Caki2 (cell line): ENCODE results near the gene SRSF1. TPM values are rescaled to one million over a fixed set of nuclear protein-coding genes. Genes with fewer than 3 reads are reported as not detected.

Experiments
- DNase-seq: peaks from one replicate; pipeline ENCODE4 v3.0.0-alpha.2; 2015; ENCODE audit warnings: low read depth
- in situ Hi-C: cut with HindIII; loops from 2 replicates; pipeline ENCODE4 v1.10.0; 2016; ENCODE audit warnings: low sequenced_read_pairs, low pct_unique_long_range_greater_than_20kb, mixed read lengths
- total RNA-seq: library from RNA; depleted of rRNA; stranded (reverse); fragments of >200 nt; shearing (Covaris generic); gene quantifications from 2 replicates; pipeline ENCODE4 v1.2.3, GENCODE V29; 2014; ENCODE audit warnings: low replicate concordance

Gene SRSF1
- total RNA-seq, 1 experiment from 2014 or later, result 242 TPM

DNA sequence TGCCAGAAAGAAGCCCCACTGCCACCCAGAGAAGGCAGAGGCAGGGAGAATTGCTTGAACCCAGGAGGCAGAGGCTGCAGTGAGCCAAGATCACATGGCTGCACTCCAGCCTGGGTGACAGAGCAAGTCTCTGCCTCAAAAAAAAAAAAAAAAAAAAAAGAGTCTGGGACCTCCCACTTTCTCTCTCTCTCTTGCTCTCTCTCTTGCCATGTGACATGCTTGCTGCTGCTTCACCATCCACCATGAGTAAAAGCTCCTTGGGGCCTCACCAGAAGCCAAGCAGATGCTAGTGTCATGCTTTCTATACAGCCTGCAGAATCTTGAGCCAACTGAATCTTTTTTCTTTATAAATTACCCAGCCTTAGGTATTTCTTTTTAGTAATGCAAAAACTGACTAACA is 21.5 kb upstream of the SRSF1 start:
- in situ Hi-C loops, result no loop called here
- peak; percentile 13 for DNase-seq

DNA sequence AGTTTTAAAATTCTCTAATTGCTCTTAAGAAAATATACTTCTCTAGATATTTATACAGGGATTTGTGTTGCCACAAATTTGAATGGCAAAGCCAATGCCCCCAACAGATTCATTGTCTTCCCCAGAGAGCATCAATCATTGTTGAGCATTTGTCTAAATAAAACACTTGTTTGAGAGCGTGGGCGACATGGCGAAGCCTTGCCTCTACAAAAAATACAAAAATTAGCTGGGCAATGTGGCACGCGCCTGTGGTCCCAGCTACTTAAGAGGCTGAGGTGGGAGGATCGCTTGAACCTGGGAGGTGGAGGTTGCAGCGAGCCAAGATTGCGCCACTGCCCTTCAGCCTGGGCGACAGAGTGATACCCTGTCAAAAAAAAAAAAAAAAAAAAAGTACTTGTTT is 13.4 kb upstream of the SRSF1 start:
- in situ Hi-C loops, result no loop called here
- no peak for DNase-seq

DNA sequence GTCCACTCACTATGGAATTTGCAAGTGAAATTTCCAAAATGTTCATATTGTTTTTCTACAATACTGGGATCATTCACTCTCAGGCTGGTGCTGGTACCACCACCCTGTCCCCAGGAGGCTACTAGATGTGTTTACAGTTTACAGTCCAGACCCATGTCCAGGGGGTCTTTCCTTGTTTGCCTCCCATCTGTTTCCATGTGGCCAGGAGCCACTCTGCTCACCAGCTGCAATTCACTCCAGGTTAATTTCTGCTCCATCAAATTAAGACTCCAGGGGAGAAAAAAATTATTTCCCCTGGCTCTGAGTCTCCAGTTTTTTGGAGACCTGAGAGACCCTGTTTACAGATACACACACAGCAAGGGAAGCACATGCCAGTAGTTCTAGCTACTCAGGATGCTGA is 12.5 kb upstream of the SRSF1 start:
- in situ Hi-C loops, result no loop called here

DNA sequence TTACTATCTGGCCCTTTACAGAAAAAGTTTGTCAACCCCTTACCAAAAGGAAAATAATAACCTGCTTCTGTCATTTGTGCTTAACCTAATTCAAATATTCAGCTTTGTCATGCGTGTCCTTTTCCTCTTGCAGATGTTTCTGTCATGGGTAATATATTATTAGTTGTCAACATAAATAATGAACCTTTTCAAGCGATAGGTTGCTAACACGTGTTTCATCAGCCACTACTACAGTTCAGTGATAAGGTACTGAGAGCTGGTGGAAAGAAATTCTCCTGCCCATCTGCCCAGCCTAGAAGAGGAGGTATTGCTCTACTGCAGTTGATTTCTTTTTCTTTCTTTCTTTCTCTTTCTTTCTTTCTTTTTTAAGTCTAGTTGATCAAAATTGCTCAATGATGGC is 12.0 kb upstream of the SRSF1 start:
- no peak for DNase-seq
- in situ Hi-C loops, result no loop called here

More for the DNA sequence above, 12.5 kb upstream of the SRSF1 start:
- no peak for DNase-seq

DNA sequence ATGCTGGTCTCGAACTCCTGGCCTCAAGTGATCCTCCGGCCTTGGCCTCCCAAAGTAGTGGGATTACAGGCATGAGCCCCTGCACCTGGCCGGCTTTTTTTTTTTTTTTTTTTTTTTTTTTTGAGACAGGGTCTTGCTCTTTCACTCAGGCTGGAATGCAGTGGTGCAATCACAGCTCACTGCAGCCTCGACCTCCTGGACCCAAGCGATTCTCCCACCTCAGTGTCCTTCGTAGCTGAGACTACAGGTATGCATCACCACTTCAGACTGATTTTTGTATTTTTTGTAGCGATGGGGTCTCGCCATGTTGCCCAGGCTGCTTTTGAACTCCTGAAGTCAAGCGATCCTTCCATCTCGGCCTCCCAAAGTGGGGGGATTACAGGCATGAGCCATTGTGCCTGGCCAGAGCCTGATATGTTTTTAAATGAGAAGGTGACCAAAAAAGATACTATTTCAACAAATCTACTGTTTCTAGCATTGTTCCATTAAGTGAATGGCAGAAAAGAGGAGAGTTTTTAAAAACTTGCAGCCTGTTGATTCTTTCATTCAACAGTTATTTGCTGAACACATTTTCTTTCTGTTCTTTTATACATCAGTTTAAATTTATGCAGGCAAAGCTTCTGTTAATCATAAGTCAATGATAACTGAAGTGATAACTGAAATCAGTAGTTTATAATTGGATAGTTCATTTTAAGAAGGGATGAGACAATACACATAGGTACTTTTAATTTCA is 3.2 kb upstream of the SRSF1 start:
- in situ Hi-C loops, result no loop called here
- no peak for DNase-seq

DNA sequence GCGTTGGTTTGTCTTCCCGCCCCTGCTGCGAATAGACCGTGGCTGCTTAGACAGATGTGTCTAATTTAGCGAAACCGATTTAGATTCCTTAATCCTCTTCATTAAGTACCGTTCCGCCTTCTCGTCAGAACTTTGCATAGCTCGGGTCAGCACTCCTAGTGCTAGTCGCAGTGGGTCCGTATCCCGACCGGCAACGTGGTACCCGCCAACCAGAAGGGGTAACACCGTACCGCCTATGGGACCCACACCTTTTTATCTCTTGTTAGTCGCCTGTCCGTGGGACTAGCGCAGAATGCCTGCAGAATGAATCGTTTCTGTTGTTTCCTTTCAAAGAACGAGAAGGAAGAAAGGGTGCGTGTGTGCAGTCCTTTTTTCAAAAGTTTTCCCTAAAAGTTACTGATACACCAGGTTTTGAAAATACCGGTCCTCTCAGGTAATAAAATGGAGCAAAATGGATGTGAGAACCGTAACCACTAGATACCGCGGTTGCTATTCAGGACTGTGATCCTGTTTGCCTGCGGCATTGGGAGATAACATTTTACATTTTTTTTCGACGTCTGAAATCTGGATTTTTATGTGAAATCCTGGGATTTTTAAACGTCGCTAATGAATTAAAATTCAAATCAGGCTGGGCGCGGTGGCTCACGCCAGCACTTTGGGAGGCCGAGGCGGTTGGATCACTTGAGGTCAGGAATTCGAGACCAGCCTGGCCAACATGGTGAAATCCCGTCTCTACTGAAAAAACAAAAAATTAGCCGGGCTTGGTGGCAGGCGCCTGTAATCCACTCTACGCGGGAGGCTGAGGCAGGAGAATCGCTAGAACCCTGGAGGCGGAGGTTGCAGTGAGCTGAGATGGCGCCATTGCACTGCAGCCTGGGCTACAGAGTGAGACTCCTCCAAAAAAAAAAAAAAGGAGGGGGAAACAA is 998 bp upstream of the SRSF1 start:
- no peak for DNase-seq
- in situ Hi-C loops, result no loop called here

DNA sequence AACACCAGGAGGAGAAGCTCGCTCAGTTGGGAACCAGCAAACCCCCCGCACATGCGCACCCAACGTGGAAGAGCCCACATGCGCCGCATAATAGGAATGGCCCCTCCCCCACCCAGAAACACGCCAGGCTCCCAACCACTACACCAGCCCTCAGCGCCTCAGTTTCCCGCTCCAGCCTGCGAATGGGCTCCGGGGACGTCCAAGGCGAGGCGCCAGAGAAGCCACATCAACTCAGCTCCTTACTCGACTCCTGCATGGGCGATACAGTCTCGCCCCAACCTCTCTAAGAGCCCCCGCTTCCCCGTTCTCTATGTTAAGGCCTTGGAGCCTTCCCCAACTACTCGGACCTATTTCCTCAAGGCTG is 504 bp downstream of the SRSF1 start:
- in situ Hi-C loops, result no loop called here
- DNase-seq, result peak; percentile 71

DNA sequence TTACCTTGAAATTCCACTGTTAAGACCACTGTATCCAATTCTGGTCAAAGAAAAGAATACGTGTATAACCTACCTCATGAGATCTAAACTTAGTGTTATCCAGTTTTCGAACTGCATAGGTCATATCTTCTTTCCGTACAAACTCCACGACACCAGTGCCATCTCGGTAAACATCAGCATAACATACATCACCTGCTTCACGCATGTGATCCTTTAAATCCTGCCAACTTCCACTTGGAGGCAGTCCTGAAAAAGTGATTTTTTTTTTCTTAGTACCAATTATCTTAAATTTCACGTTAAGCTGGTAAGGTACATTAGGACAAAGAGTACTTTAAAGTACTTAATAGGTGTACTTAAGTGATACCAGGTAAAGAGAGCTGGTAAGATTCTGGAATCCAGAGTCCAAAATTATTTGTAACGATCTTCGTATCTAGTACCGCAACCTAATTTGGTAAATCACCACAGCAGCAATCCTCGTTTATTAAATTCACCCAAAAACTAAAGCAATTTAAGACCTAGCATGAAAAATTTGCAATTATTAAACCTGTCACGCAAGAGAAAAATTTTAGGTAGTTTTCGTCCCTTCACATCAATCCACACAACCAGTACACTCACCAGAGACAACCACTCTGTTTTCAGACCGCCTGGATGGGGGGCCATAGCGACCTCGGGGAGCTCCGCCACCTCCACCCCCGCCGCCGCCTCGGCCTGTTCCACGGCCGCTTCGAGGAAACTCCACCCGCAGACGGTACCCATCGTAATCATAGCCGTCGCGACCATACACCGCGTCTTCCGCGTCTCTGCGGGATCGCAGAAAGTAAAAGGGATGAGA is 1.1 kb downstream of the SRSF1 start:
- no peak for DNase-seq
- in situ Hi-C loops, result no loop called here

DNA sequence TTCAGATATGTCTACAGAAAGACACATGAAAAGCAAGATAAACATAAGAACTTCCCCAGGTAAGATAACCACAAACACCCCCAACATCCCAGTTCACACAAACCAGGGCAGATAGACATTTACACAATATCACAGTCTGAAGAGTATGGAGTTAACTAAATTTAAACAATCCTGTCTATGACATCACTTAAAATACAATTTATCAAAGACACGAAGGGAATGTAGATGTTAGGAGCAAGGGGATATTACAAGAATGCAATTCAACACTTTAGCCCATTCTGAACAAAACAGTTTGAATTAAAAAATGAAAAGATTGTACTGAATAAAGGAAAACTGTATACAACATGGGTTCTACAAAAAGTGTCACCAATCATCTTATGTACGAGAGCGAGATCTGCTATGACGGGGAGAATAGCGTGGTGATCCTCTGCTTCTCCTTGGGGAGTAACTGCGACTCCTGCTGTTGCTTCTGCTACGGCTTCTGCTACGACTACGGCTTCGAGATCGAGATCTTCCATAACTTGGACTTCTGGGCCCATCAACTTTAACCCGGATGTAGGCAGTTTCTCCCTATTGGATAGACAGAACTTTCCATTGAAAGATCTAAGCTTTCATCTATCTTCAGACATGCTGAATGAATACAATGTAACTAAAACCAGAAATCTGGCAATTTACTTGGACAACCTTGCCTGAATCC is 1.9 kb downstream of the SRSF1 start:
- no peak for DNase-seq
- in situ Hi-C loops, result no loop called here

DNA sequence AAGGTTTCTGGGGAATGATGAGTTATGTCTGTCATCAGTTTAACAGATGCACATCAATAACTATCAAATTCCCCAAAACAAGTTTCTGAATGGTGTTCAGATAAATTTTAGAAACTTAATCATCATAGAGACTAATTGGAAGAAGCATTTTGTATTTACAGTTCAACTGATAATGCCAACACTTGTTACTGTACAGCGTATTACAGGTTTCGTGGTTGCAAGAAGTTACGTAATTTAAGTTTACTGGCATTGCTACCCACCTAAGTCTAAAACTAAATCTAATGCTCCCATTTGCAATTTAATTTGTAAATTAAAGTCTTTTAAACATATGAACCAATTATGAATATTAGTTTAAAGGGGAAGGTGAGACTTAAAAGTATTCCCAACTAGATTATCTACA is 3.0 kb downstream of the SRSF1 start:
- in situ Hi-C loops, result no loop called here
- DNase-seq, result no peak

DNA sequence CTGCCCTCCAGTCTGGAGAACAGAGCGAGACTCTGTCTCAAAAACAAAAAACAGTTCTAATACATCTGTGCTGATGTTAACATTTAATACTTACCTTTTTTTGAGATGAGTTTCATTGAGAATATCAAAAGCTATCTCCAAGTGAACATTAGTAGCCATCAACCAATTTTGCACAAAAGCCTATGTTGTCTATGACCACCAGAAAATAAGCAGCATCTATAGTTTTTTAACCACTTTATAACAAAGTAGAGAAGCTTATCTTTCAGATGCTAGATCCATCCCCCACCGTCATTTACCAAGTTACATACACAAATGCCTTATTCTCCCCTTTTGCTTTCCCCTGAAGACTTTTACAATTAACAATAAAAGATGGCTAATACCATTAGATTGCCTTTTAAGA is 4.1 kb downstream of the SRSF1 start:
- in situ Hi-C loops, result no loop called here
- no peak for DNase-seq

DNA sequence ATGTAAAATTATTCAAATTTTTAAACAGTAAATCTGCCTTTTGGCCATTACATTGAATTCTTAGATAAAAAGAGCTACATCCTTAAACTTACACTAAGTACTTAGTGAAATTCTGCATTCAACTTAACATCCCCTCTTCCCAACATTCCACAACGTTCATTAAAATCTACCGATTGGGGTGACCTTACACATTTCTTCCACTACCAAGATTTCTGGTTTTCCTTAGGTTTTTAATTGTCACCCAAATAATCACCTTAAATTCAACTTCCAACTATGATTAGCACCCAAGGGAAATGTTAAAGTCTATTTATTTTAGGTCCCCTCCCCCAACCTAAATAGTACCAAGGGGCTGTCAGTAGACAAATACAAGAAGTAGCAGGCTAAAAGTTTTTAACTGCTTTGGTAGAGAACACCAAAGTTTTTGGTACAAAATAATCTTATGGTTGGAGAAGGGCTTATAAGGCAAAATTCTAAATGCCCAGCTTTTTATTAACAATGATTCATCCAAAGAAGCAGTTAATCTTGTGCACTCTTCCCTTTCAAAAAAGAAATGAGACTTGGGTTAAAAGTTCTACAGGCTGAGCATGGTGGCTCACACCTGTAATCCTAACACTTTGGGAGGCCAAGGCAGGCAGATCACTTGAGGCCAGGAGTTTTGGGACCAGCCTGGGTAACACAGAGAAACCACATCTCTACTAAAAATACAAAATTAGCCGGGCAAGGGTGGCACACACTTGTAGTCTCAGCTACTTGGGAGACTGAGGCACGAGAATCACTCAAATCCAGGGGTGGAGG is 4.7 kb downstream of the SRSF1 start:
- no peak for DNase-seq
- in situ Hi-C loops, result no loop called here

DNA sequence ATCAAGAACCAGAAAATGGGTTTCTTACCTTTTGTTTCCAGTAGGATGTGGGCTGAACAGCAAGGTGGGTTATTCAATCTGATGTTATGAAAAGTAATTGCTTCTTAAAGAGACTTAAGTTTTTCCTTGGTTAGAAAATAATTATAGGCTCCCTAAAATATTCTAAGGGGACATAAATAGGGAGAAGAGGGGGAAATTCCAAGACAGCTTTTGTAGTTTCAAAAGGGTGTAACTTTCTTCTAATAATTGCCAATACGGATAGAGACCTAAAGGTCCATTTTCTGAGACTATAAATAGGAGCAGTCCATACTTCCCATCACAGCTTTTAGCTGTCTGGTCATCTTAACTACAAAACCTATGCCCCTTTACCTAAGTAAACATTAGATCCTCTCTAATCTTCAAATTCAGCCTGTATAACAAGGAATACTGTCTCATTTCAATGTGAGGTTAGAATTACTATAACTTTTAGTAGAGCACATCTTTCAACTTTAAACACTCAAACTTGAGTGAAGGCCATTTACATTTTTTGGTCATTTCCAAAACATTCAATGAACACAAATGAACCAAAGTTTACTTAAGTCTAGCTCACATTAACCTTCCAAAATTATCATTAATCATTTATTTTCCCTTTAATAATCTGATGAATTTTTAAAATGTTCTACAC is 5.5 kb downstream of the SRSF1 start:
- in situ Hi-C loops, result no loop called here

DNA sequence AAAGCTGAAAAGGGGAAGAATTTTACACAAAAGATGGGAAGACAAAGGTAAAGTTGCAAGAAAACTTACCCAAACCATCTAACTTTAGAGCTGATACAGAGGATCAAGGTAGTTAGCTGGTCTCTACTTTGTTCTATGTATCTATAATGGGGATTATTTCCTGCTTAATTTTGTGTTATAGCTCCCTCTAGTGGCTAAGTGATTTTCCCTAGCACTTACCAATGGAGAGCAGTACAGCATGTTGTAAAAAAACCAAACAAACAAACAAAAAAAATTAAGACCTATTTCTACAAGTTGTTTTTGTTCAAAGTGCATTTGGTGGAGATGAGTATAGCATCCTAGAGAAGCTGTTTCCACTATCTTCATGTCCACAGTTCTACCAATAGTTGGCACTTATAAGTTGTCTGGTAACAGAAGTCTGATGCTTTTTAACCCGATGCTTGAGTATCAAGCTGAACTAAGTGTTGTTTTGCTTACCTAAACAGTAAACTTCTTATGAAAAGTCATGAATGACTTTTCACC is 7.5 kb downstream of the SRSF1 start:
- in situ Hi-C loops, result loop anchor here (10.0 kb wide), 2 partner anchors 75 to 145 kb away; partner anchors contain the start of gene MRPS23
- peak; percentile 67 for DNase-seq

More for the DNA sequence above, 5.5 kb downstream of the SRSF1 start:
- DNase-seq, result no peak

DNA sequence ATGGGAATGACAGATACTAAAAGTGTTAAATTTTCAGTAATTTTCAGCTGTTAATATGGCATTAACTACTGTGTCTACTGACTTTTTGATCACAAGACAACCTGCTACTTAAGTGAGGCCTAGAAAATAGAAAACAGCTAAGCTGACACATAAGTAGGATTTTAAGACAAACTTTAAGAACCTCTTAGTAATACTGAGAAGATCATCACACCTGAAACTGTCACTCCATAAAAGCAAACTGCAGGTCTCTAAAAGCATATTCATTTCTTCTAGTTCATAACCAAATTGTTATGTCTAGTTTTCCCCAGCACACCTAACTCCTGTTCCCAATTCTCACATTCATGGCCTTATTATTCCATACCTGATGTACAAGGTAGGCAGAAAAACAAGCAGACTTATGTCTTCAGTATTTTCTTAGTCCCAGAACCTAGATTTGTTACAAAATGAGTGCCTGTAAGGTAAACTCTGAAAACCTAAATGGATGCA is 8.0 kb downstream of the SRSF1 start:
- no peak for DNase-seq
- in situ Hi-C loops, result loop anchor here (10.0 kb wide), 2 partner anchors 74 to 144 kb away; partner anchors contain the start of gene MRPS23

DNA sequence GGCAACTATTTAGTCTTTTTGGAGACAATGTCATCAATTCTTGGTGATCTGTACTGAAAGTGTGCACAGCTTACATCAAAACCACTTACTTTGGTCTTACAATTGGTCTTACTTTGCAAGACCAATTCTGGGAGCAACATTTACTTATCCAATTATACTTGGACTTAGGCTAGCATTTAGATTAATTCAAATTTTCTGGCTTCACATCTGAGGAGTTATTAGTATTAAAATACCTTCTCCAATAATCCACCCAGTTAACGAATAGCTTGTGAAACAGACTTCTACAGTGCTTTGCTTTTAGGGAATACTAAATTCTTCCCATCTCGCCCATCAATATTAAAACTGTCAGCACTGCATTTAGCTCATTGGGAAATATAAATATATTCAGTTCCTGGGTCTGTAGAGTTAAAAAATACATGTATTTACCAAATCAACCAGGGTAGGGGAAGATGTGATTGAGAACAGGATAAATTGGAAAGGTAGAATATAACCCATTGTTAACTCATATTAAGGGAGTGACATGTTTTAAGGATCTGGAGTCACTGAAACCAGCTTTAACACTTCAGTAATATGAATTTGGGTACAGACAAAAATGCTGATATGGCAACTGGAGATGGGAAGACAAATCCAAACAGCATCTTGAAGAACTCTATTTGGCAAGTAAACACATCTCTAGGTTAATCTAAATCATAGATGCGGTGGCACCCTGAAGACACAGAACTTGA is 9.8 kb downstream of the SRSF1 start:
- in situ Hi-C loops, result loop anchor here (10.0 kb wide), 2 partner anchors 72 to 142 kb away; partner anchors contain the start of gene MRPS23
- DNase-seq, result no peak
